IMR-90 (cell line): ENCODE results near the gene ARHGEF4. TPM values are rescaled to one million over a fixed set of nuclear protein-coding genes. Genes with fewer than 3 reads are reported as not detected.

Experiments
- ATAC-seq: fragments of 200-7000 bp; cut with Tn5 transposase; 2 replicates; pipeline ENCODE4 v1.9.1; 2020; ENCODE audit warnings: low read depth, mild to moderate bottlenecking, moderate library complexity
- BruUV-seq: library from RNA; stranded (reverse); fragments of 400-500 nt; replicated peaks from 2 replicates; lab custom pipeline; 2021; lab: Mats Ljungman, UMichigan
- CTCF ChIA-PET: fragments of 300-600 bp; formaldehyde crosslinking; extraction: SDS; loops from one replicate; lab custom pipeline; 2021; ENCODE audit warnings: antibody characterized with exemption; lab: Yijun Ruan, JAX
- POLR2A ChIA-PET: fragments of 300-600 bp; sonication (Branson Sonifier 250); formaldehyde crosslinking; loops from one replicate; lab custom pipeline; 2022; ENCODE audit warnings: antibody characterized with exemption; ENCODE audit not compliant: unreplicated experiment; lab: Charles Lee
- DNase-seq: peaks from one replicate; pipeline ENCODE4 v3.0.0; 2013
- H2AFZ ChIP-seq: replicated peaks from 2 replicates; pipeline ENCODE3; 2013; ENCODE audit warnings: low read length, mild to moderate bottlenecking; ENCODE audit not compliant: poor library complexity
- H2AK5ac ChIP-seq: 2 replicates; pipeline ENCODE4 v1.6.1; 2013; ENCODE audit warnings: low read depth, low read length, inconsistent platforms
- H2AK9ac ChIP-seq: replicated peaks from 2 replicates; pipeline ENCODE3; 2013; ENCODE audit warnings: mild to moderate bottlenecking, low read depth, low read length, moderate library complexity; ENCODE audit not compliant: poor library complexity
- H2BK120ac ChIP-seq: 2 replicates; pipeline ENCODE4 v1.6.1; 2013; ENCODE audit warnings: low read depth, low read length, inconsistent platforms
- H2BK15ac ChIP-seq: 3 replicates; pipeline ENCODE4 v1.6.1; 2013; ENCODE audit warnings: low read depth, low read length, inconsistent platforms
- H2BK20ac ChIP-seq: 2 replicates; pipeline ENCODE4 v1.6.1; 2013; ENCODE audit warnings: low read depth, mild to moderate bottlenecking, inconsistent platforms, low read length, moderate library complexity
- H2BK5ac ChIP-seq: 2 replicates; pipeline ENCODE4 v1.6.1; 2013; ENCODE audit warnings: mild to moderate bottlenecking, low read depth, low read length, inconsistent platforms; ENCODE audit not compliant: poor library complexity, severe bottlenecking
- H3K14ac ChIP-seq: replicated peaks from 2 replicates; pipeline ENCODE4 v1.6.1; 2013; ENCODE audit warnings: low read depth, low read length, inconsistent platforms
- H3K18ac ChIP-seq: 2 replicates; pipeline ENCODE4 v1.6.1; 2013; ENCODE audit warnings: low read depth, low read length, control low read depth
- H3K23ac ChIP-seq: 2 replicates; pipeline ENCODE4 v1.6.1; 2013; ENCODE audit warnings: low read depth, low read length, inconsistent platforms
- H3K27ac ChIP-seq: 2 replicates; pipeline ENCODE4 v1.5.1; 2013; ENCODE audit warnings: mild to moderate bottlenecking, control low read depth, low read length; ENCODE audit not compliant: insufficient read depth
- H3K27me3 ChIP-seq: 2 replicates; pipeline ENCODE4 v1.6.1; 2013; ENCODE audit warnings: low read length; ENCODE audit not compliant: control insufficient read depth, insufficient read depth
- H3K36me3 ChIP-seq: 2 replicates; pipeline ENCODE4 v1.6.1; 2013; ENCODE audit warnings: low read length, mixed read lengths; ENCODE audit not compliant: control insufficient read depth, insufficient read depth
- H3K4ac ChIP-seq: 2 replicates; pipeline ENCODE4 v1.6.1; 2013; ENCODE audit warnings: low read depth, low read length, inconsistent platforms
- H3K4me1 ChIP-seq: 2 replicates; pipeline ENCODE4 v1.6.1; 2013; ENCODE audit warnings: low read length, mixed read lengths; ENCODE audit not compliant: control insufficient read depth, insufficient read depth
- H3K4me2 ChIP-seq: 2 replicates; pipeline ENCODE4 v1.6.1; 2013; ENCODE audit warnings: low read depth, mild to moderate bottlenecking, control low read depth, low read length, moderate library complexity
- H3K4me3 ChIP-seq: 2 replicates; pipeline ENCODE4 v1.5.1; 2013; ENCODE audit warnings: low read depth, mild to moderate bottlenecking, control low read depth, low read length, moderate library complexity; ENCODE audit not compliant: insufficient read depth
- H3K56ac ChIP-seq: 2 replicates; pipeline ENCODE4 v1.6.1; 2013; ENCODE audit warnings: low read length, inconsistent platforms; ENCODE audit not compliant: insufficient read depth; ENCODE audit errors: extremely low read depth
- H3K79me1 ChIP-seq, 2 experiments: 2 replicates each; pipeline ENCODE4 v1.6.1; 2013; ENCODE audit warnings: low read length in 2 of 2, inconsistent platforms in 1 of 2, low read depth in 1 of 2
- H3K9ac ChIP-seq: 2 replicates; pipeline ENCODE4 v1.6.1; 2013; ENCODE audit warnings: low read depth, low read length, control low read depth
- H3K9me1 ChIP-seq: 2 replicates; pipeline ENCODE4 v1.6.1; 2013; ENCODE audit warnings: low read length, inconsistent platforms; ENCODE audit not compliant: insufficient read depth
- H3K9me3 ChIP-seq: 2 replicates; pipeline ENCODE4 v1.6.1; 2013; ENCODE audit warnings: low read length; ENCODE audit not compliant: control insufficient read depth, insufficient read depth
- H4K20me1 ChIP-seq: 2 replicates; pipeline ENCODE4 v1.6.1; 2013; ENCODE audit warnings: low read length, inconsistent platforms; ENCODE audit not compliant: insufficient read depth
- H4K5ac ChIP-seq: 2 replicates; pipeline ENCODE4 v1.6.1; 2013; ENCODE audit warnings: mild to moderate bottlenecking, low read depth, low read length, control low read depth
- H4K8ac ChIP-seq, 2 experiments: 2 replicates each; pipeline ENCODE4 v1.6.1; 2013; ENCODE audit warnings: low read depth in 2 of 2, low read length in 2 of 2, control low read depth in 1 of 2, inconsistent platforms in 1 of 2
- H4K91ac ChIP-seq: 2 replicates; pipeline ENCODE4 v1.6.1; 2013; ENCODE audit warnings: low read depth, low read length, inconsistent platforms; ENCODE audit not compliant: insufficient read depth
- WGBS, 2 experiments: methylation state at CpG; one replicate each; pipeline versions ENCODE4 v1.1.5 to v1.1.7; 2013; ENCODE audit warnings: missing lambda C conversion rate in 2 of 2; ENCODE audit not compliant: insufficient read length in 1 of 2; ENCODE audit errors: extremely low coverage in 2 of 2; 5-methylcytosine and 5-hydroxymethylcytosine counted together
- dilution Hi-C: fragments of 300-500 bp; cut with HindIII; formaldehyde crosslinking; loops from one replicate; pipeline ENCODE4 v1.14.3; 2018; ENCODE audit warnings: low sequenced_read_pairs; ENCODE audit not compliant: unreplicated experiment
- in situ Hi-C: fragments of 300-500 bp; cut with MboI; formaldehyde crosslinking; loops from 3 replicates; pipeline ENCODE4 v1.14.3; 2019; ENCODE audit warnings: low sequenced_read_pairs, inconsistent platforms, mixed read lengths
- intact Hi-C: fragments of 100-400 bp; cut with micrococcal nuclease; formaldehyde crosslinking; loops from 2 replicates; pipeline ENCODE4 v1.10.0; 2022
- polyA plus RNA-seq, 3 experiments: library from polyadenylated mRNA; depleted of rRNA; stranded (reverse); fragments of >200 nt; gene quantifications; 2 replicates each; pipeline ENCODE4 v1.2.3, GENCODE V29; 2012; ENCODE audit warnings: low replicate concordance in 1 of 3
- total RNA-seq: library from RNA; depleted of rRNA; stranded (reverse); fragments of >200 nt; gene quantifications from 2 replicates; pipeline ENCODE4 v1.2.3, GENCODE V29; 2012
- TF ChIP-seq, protein P1 (sequence below): fragments of 150-350 bp; IDR thresholded peaks from 2 replicates; pipeline ENCODE4 v1.6.1; 2016; ENCODE audit warnings: low read depth, mild to moderate bottlenecking, low read length, moderate library complexity, borderline replicate concordance

ARHGEF4 gene
- total and polyA plus RNA-seq, 2 of the 4 experiments (the other 2 are of a cell fraction), result 2.7 to 5.0 TPM

GRCh38 chr2:130975729-130976128 is 139.0 kb downstream of the ARHGEF4 start:
- Histone ChIP-seq H3K9me1 (no peaks in the 10 kb centered on the region; the same call in 1 of the 2 replicates), H3K23ac (no peak overlapping the region), H4K91ac (no peak overlapping the region), H3K79me1 (no peaks in the 10 kb centered on the region), H3K9me3 (no peaks in the 10 kb centered on the region), H3K14ac (no peak overlapping the region), H2BK20ac (no peak overlapping the region), H3K4me1 (no peaks in the 10 kb centered on the region), H4K8ac (no peak overlapping the region), H2AK5ac (no peak overlapping the region), H2AK9ac (no peak overlapping the region), H3K56ac (no peak overlapping the region), H3K9ac (no peak overlapping the region), H2BK5ac (no peak overlapping the region), H3K27me3 (no peaks in the 10 kb centered on the region), H3K27ac (no peak overlapping the region), H3K36me3 (no peaks in the 10 kb centered on the region), H2BK15ac (no peak overlapping the region), H3K4me2 (no peak overlapping the region), H2BK120ac (no peak overlapping the region), H2AFZ (no peak overlapping the region), H4K20me1 (no peaks in the 10 kb centered on the region), H3K4me3 (no peak overlapping the region), H4K5ac (no peak overlapping the region), H3K18ac (no peak overlapping the region), H3K4ac (no peak overlapping the region)
- 57% methylated on average over 6 of the region's 11 CpGs; no CpG with 5 or more reads in 1 of the 2 experiments for WGBS, 2 experiments
- in situ Hi-C loops (no loop called here), intact Hi-C loops (no loop called here), dilution Hi-C loops (no loop called here)
- DNase-seq (no peak), ATAC-seq (no peak)
- CTCF ChIA-PET, result no interaction called here
- POLR2A ChIA-PET, result no interaction called here
- TF ChIP-seq, protein P1, sequence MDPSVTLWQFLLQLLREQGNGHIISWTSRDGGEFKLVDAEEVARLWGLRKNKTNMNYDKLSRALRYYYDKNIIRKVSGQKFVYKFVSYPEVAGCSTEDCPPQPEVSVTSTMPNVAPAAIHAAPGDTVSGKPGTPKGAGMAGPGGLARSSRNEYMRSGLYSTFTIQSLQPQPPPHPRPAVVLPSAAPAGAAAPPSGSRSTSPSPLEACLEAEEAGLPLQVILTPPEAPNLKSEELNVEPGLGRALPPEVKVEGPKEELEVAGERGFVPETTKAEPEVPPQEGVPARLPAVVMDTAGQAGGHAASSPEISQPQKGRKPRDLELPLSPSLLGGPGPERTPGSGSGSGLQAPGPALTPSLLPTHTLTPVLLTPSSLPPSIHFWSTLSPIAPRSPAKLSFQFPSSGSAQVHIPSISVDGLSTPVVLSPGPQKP, result no peak
- no TSS peak for BruUV-seq
